H1 (cell line): ENCODE measurements around the gene CLPTM1L. TPM values are rescaled to one million over a fixed set of nuclear protein-coding genes. Genes with fewer than 3 reads are reported as not detected.

Experiments used
- CTCF ChIA-PET: fragments of 300-600 bp; sonication (Branson Sonifier 250); formaldehyde crosslinking; loops from one replicate; lab custom pipeline; 2021; ENCODE audit not compliant: partially characterized antibody; lab: Charles Lee
- POLR2A ChIA-PET: fragments of 300-600 bp; sonication (Branson Sonifier 250); formaldehyde crosslinking; loops from one replicate; lab custom pipeline; 2021; ENCODE audit warnings: inconsistent platforms; ENCODE audit not compliant: partially characterized antibody; lab: Charles Lee
- DNase-seq, 2 experiments: peaks; one replicate each; pipeline versions ENCODE4 v3.0.0 to v3.0.0-alpha.2; 2010 to 2022; ENCODE audit warnings: low spot score in 2 of 2, low read depth in 1 of 2, mixed read lengths in 1 of 2
- FAIRE-seq: peaks from 2 replicates; lab custom pipeline; 2011; peaks lifted over from hg19 to GRCh38; lab: Jason Lieb, UNC
- H2AFZ ChIP-seq: 2 replicates; pipeline ENCODE4 v1.8.1; 2012; ENCODE audit warnings: low read length, inconsistent platforms
- H2AK5ac ChIP-seq: 2 replicates; pipeline ENCODE4 v1.6.1; 2013; ENCODE audit warnings: low read depth, low read length
- H2BK120ac ChIP-seq: replicated peaks from 2 replicates; pipeline ENCODE3; 2013; ENCODE audit warnings: low read depth, low read length, inconsistent platforms
- H2BK12ac ChIP-seq: 2 replicates; pipeline ENCODE4 v1.6.1; 2013; ENCODE audit warnings: low read depth, low read length
- H2BK15ac ChIP-seq: 2 replicates; pipeline ENCODE4 v1.6.1; 2013; ENCODE audit warnings: low read length
- H2BK20ac ChIP-seq: 2 replicates; pipeline ENCODE4 v1.6.1; 2013; ENCODE audit warnings: low read length
- H2BK5ac ChIP-seq: 2 replicates; pipeline ENCODE4 v1.6.1; 2013; ENCODE audit warnings: low read depth, low read length
- H3K14ac ChIP-seq: 2 replicates; pipeline ENCODE4 v1.6.1; 2013; ENCODE audit warnings: inconsistent platforms; ENCODE audit not compliant: insufficient read length
- H3K18ac ChIP-seq: 2 replicates; pipeline ENCODE4 v1.6.1; 2013; ENCODE audit warnings: low read length; ENCODE audit errors: extremely low read depth
- H3K23ac ChIP-seq: 2 replicates; pipeline ENCODE4 v1.6.1; 2013; ENCODE audit warnings: inconsistent platforms; ENCODE audit not compliant: insufficient read length
- H3K23me2 ChIP-seq: 2 replicates; pipeline ENCODE4 v1.6.1; 2013; ENCODE audit warnings: low read depth, low read length
- H3K27ac ChIP-seq: 2 replicates; pipeline ENCODE4 v1.6.1; 2011; ENCODE audit warnings: low read depth, low read length, inconsistent platforms
- H3K27me3 ChIP-seq, 4 experiments: replicated peaks in 1 of 4; 1 replicate in 1 of 4; 2 replicates in 3 of 4; pipeline versions ENCODE4 v1.6.1 to v1.8.1; 2011 to 2013; ENCODE audit warnings: low read length in 3 of 4, mild to moderate bottlenecking in 3 of 4, inconsistent platforms in 2 of 4, mixed read lengths in 2 of 4, moderate library complexity in 1 of 4; ENCODE audit not compliant: control insufficient read depth in 3 of 4, insufficient read depth in 3 of 4; ENCODE audit errors: extremely low read depth in 1 of 4
- H3K36me3 ChIP-seq, 4 experiments: 2 replicates each; pipeline versions ENCODE4 v1.6.1 to v1.8.1; 2011 to 2013; ENCODE audit warnings: mild to moderate bottlenecking in 4 of 4, low read length in 3 of 4, moderate library complexity in 2 of 4, control low read depth in 1 of 4, inconsistent platforms in 1 of 4; ENCODE audit not compliant: insufficient read depth in 4 of 4, control insufficient read depth in 2 of 4
- H3K4ac ChIP-seq: replicated peaks from 2 replicates; pipeline ENCODE3; 2013; ENCODE audit warnings: low read length, low read depth, mixed read lengths, inconsistent platforms; ENCODE audit not compliant: insufficient read length
- H3K4me1 ChIP-seq, 4 experiments: replicated peaks in 1 of 4; 1 replicate in 1 of 4; 2 replicates in 3 of 4; pipeline versions ENCODE4 v1.6.1 to v1.8.1; 2011 to 2013; ENCODE audit warnings: low read length in 3 of 4, inconsistent platforms in 2 of 4, mixed read lengths in 1 of 4; ENCODE audit not compliant: insufficient read depth in 4 of 4, control insufficient read depth in 3 of 4
- H3K4me2 ChIP-seq, 2 experiments: 2 replicates each; pipeline versions ENCODE4 v1.6.1 to v1.8.1; 2011 to 2013; ENCODE audit warnings: low read depth in 2 of 2, low read length in 2 of 2, control low read depth in 1 of 2, inconsistent platforms in 1 of 2, mild to moderate bottlenecking in 1 of 2; ENCODE audit not compliant: insufficient read depth in 1 of 2
- H3K4me3 ChIP-seq, 4 experiments: fragments of 200-600, 300-600 bp in 1 of 4; sonication (generic), shearing (Covaris generic), sonication (Bioruptor Twin) in 1 of 4; 2 replicates each; pipeline versions ENCODE4 v1.5.1 to v1.8.1; 2011 to 2016; ENCODE audit warnings: low read length in 4 of 4, low read depth in 3 of 4, control low read depth in 2 of 4, inconsistent platforms in 2 of 4, mild to moderate bottlenecking in 2 of 4, mixed read lengths in 1 of 4, moderate library complexity in 1 of 4; ENCODE audit not compliant: insufficient read depth in 2 of 4; ENCODE audit errors: extremely low read depth in 1 of 4
- H3K56ac ChIP-seq: replicated peaks from 2 replicates; pipeline ENCODE3; 2013; ENCODE audit warnings: low read depth, mild to moderate bottlenecking, mixed read lengths, low read length, inconsistent platforms; ENCODE audit not compliant: insufficient read length
- H3K79me1 ChIP-seq: 2 replicates; pipeline ENCODE4 v1.6.1; 2013; ENCODE audit warnings: low read depth, low read length, control low read depth
- H3K79me2 ChIP-seq, 2 experiments: 2 replicates each; pipeline versions ENCODE4 v1.6.1 to v1.8.1; 2012 to 2013; ENCODE audit warnings: low read length in 2 of 2, mild to moderate bottlenecking in 2 of 2, inconsistent platforms in 1 of 2; ENCODE audit not compliant: insufficient read depth in 2 of 2, control insufficient read depth in 1 of 2
- H3K9ac ChIP-seq, 4 experiments: replicated peaks in 1 of 4; 1 replicate in 1 of 4; 2 replicates in 3 of 4; pipeline versions ENCODE4 v1.6.1 to v1.8.1; 2011 to 2013; ENCODE audit warnings: low read depth in 3 of 4, low read length in 3 of 4, control low read depth in 2 of 4, mild to moderate bottlenecking in 2 of 4, moderate library complexity in 2 of 4, inconsistent platforms in 1 of 4; ENCODE audit errors: extremely low read depth in 1 of 4
- H3K9me3 ChIP-seq, 2 experiments: 2 replicates each; pipeline versions ENCODE4 v1.6.1 to v1.8.1; 2012 to 2013; ENCODE audit warnings: mild to moderate bottlenecking in 2 of 2, moderate library complexity in 2 of 2, control low read depth in 1 of 2, inconsistent platforms in 1 of 2, low read depth in 1 of 2, low read length in 1 of 2, mixed read lengths in 1 of 2; ENCODE audit not compliant: insufficient read depth in 2 of 2
- H4K20me1 ChIP-seq, 2 experiments: replicated peaks in 1 of 2; 2 replicates each; pipeline versions ENCODE3 to v1.8.1; 2011 to 2013; ENCODE audit warnings: inconsistent platforms in 2 of 2, low read length in 2 of 2, mild to moderate bottlenecking in 1 of 2; ENCODE audit not compliant: insufficient read depth in 2 of 2, control insufficient read depth in 1 of 2
- H4K5ac ChIP-seq: 2 replicates; pipeline ENCODE4 v1.6.1; 2013; ENCODE audit warnings: low read length, low read depth, mixed read lengths, inconsistent platforms; ENCODE audit not compliant: insufficient read length
- H4K8ac ChIP-seq: 2 replicates; pipeline ENCODE4 v1.8.0; 2013; ENCODE audit warnings: mild to moderate bottlenecking, moderate library complexity, low read length, inconsistent platforms; ENCODE audit not compliant: insufficient read depth; ENCODE audit errors: extremely low read depth
- H4K91ac ChIP-seq: replicated peaks from 2 replicates; pipeline ENCODE3; 2013; ENCODE audit warnings: low read length, mixed read lengths, inconsistent platforms; ENCODE audit not compliant: insufficient read length
- BCL11A ChIP-seq, 2 experiments: IDR thresholded peaks; one replicate each; pipeline ENCODE4 v1.6.1; 2011; ENCODE audit warnings: low read depth in 2 of 2, low read length in 2 of 2, mild to moderate bottlenecking in 2 of 2
- CREB1 ChIP-seq: IDR thresholded peaks from 2 replicates; pipeline ENCODE4 v1.6.1; 2012; ENCODE audit warnings: inconsistent platforms
- CTBP2 ChIP-seq: IDR thresholded peaks from 2 replicates; pipeline ENCODE4 v1.7.0; 2011; ENCODE audit warnings: borderline replicate concordance, mild to moderate bottlenecking, moderate library complexity, mixed read lengths, low read length; ENCODE audit not compliant: insufficient read depth, insufficient read length
- POU5F1 ChIP-seq: IDR thresholded peaks from 2 replicates; pipeline ENCODE4 v1.6.1; 2011; ENCODE audit warnings: low read depth, mild to moderate bottlenecking, low read length, moderate library complexity
- RXRA ChIP-seq: IDR thresholded peaks from 2 replicates; pipeline ENCODE4 v1.6.1; 2011; ENCODE audit warnings: low read depth, mild to moderate bottlenecking, low read length, moderate library complexity; ENCODE audit not compliant: insufficient read depth
- SAP30 ChIP-seq: fragments of 300-600 bp; sonication (generic); IDR thresholded peaks from 2 replicates; pipeline ENCODE4 v1.7.1; 2012; ENCODE audit warnings: low read length, moderate library complexity, mild to moderate bottlenecking, inconsistent platforms; ENCODE audit not compliant: insufficient read depth, insufficient replicate concordance
- SIX5 ChIP-seq: IDR thresholded peaks from 2 replicates; pipeline ENCODE4 v1.6.1; 2011; ENCODE audit warnings: mild to moderate bottlenecking, low read depth, low read length
- WGBS, 2 experiments: shearing (Covaris generic) in 1 of 2; methylation state at CpG; one replicate each; pipeline versions ENCODE4 v1.1.6 to v1.1.7; 2013 to 2015; ENCODE audit warnings: low lambda C conversion rate in 2 of 2, mixed read lengths in 2 of 2, inconsistent platforms in 1 of 2, low coverage in 1 of 2, missing lambda C conversion rate in 1 of 2; ENCODE audit not compliant: insufficient replicate concordance in 2 of 2, insufficient coverage in 1 of 2, insufficient read length in 1 of 2; ENCODE audit errors: extremely low coverage in 1 of 2, missing lambda C conversion rate in 1 of 2; 5-methylcytosine and 5-hydroxymethylcytosine counted together
- polyA plus RNA-seq, 7 experiments: library from polyadenylated mRNA; depleted of rRNA in 3 of 7; stranded (reverse) in 5 of 7; unstranded in 2 of 7; fragments of >200 nt in 5 of 7; fragments of 200-250 nt in 2 of 7; gene quantifications; 1 replicate in 5 of 7; 2 replicates in 1 of 7; 4 replicates in 1 of 7; pipeline versions ENCODE4 v1.2.1 to v1.2.3, GENCODE V29; 2011 to 2013; ENCODE audit warnings: missing spikeins in 2 of 7, mixed read lengths in 2 of 7
- total RNA-seq: library from RNA; stranded (reverse); fragmentation: NEBNext Ultra II Directional; extraction: Animal tissue kit (Norgen Biotek cat#: 25700); gene quantifications from 2 replicates; pipeline ENCODE4 v1.2.1, GENCODE V29; 2021
- TF ChIP-seq, protein P1 (sequence below): IDR thresholded peaks from 2 replicates; pipeline ENCODE4 v1.6.1; 2011; ENCODE audit warnings: low read length, improper control_type of control experiment

Gene CLPTM1L
- total and polyA plus RNA-seq, 2 of the 8 experiments (the other 6 are each of a cell fraction or from before 2014, with no cell fraction given): 102 to 119 TPM

DNA sequence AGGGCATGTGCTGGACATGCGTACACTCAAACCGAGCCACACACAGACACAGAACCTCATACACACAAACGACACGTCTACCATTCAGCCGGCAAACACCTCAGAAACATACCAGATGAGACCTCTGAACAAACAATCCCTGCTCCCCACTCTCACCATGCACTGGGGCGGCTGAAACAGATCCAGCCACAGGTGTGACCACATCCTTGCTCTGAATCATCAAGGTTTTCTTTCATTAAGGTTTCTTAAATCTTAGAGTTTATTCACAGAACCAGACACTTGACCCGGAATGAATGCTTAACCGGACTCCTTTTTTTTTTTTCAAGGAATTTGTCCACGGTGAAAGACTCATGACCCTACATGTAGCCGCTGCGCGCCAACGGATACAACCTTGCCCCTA, 76.2 kb downstream of the CLPTM1L start:
- Histone ChIP-seq H2BK120ac (no peak overlapping the region), H3K14ac (no peak overlapping the region), H3K4me1 (no peaks in the 10 kb centered on the region), H3K4me2 (no peak overlapping the region), H3K23me2 (no peaks in the 10 kb centered on the region), H2AFZ (no peak overlapping the region), H4K91ac (no peak overlapping the region), H3K79me1 (no peaks in the 10 kb centered on the region), H4K20me1 (peaks cover 0 to 2% of the 10 kb centered on the region in 2 experiments), H3K56ac (no peak overlapping the region), H3K27ac (no peak overlapping the region), H3K4me3 (no peak overlapping the region), H3K36me3 (peaks cover 2 to 40% (median 9%) of the 10 kb centered on the region in 4 experiments; a peak in 6 of 8 replicates), H2AK5ac (no peak overlapping the region), H4K8ac (no peak overlapping the region), H3K9me3 (peaks cover 5 to 24% of the 10 kb centered on the region in 2 experiments; a peak in 2 of 4 replicates), H3K4ac (no peak overlapping the region), H3K23ac (no peak overlapping the region), H2BK12ac (no peak overlapping the region), H2BK20ac (no peak overlapping the region), H3K9ac (no peak overlapping the region), H3K27me3 (no peaks in the 10 kb centered on the region), H3K79me2 (peaks cover 0 to 1% of the 10 kb centered on the region in 2 experiments; a peak in 1 of 4 replicates), H3K18ac (no peak overlapping the region), H4K5ac (no peak overlapping the region), H2BK15ac (no peak overlapping the region), H2BK5ac (no peak overlapping the region)
- FAIRE-seq: no peak
- ChIA-PET POLR2A (interaction anchor here (0.6 kb wide), 1 partner anchor 15 kb away, joined by 3 read pairs; no protein-coding TSS in a partner anchor), CTCF (no interaction called here)
- no peak for DNase-seq
- 97% methylated on average over 13 of the region's 13 CpGs; no CpG with 5 or more reads in 1 of the 2 experiments for WGBS, 2 experiments
- no peak for TF ChIP-seq SIX5
- TF ChIP-seq POU5F1: no peak
- TF ChIP-seq CREB1: no peak
- TF ChIP-seq CTBP2: no peak
- TF ChIP-seq SAP30: no peak
- TF ChIP-seq, protein P1, sequence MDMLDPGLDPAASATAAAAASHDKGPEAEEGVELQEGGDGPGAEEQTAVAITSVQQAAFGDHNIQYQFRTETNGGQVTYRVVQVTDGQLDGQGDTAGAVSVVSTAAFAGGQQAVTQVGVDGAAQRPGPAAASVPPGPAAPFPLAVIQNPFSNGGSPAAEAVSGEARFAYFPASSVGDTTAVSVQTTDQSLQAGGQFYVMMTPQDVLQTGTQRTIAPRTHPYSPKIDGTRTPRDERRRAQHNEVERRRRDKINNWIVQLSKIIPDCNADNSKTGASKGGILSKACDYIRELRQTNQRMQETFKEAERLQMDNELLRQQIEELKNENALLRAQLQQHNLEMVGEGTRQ: no peak
- TF ChIP-seq RXRA: no peak
- TF ChIP-seq BCL11A (IDR thresholded peaks at IDR 0.05; ENCODE audit: low read depth in 2 of 2, low read length in 2 of 2): no peak
